ENCODE data around the gene SZRD1.

DNA sequence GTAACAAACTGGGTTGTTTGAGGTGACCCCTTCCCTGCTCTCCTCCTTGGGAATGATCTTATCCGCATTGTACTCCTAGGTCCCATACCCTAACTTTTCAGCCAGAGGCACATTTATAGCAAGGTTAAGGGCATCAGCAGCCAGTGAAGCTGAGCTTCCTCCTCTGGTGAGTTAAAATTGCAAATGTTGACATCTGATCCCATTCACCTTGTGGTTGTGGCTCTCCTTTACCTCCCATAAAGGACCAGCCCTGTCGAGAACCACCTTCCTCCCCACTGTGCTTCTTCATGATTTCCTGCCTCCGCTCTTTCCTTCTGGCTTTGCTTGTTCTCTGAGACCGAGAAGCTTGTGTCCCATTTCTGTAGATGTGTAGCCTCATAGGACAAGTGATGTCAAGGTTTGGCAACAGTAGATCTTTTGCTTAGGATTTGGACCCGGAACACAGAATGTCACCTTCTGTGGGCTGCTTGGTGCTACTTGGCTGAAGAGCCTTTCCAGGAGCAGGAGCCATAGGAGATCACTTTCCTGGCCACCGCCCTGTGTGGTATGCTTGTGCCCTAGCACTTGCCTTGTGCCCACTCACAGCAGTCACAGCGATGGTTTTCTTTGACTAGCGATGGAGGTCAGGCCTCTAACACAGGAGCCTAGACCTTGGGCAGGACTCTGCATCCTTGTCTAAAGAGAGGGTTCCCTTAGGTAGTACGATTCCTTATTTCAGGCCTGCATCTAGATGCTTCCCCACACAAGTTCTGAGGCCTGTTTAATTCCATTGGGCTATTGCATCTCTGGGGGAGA is 18.8 kb downstream of the SZRD1 start:
- TF ChIP-seq TCF12 (IDR thresholded peaks at IDR 0.05; ENCODE audit: low read depth, low read length) (no peak), CHD2 (IDR thresholded peaks at IDR 0.05; ENCODE audit: low read length) (no peak), EZH2 (IDR thresholded peaks at IDR 0.05; ENCODE audit: low read depth, low read length, severe bottlenecking) (no peak), JUN (IDR thresholded peaks at IDR 0.05; ENCODE audit: low read depth, low read length) (no peak), RFX5 (IDR thresholded peaks at IDR 0.05; ENCODE audit: borderline replicate concordance, low read depth, low read length) (no peak), POLR2AphosphoS5 (IDR thresholded peaks at IDR 0.05; ENCODE audit: low read depth, low read length) (no peak), BRCA1 (IDR thresholded peaks at IDR 0.05; ENCODE audit: low read depth, low read length) (no peak), EGR1 (IDR thresholded peaks at IDR 0.05; ENCODE audit: borderline replicate concordance, low read depth, low read length) (no peak), ZNF274 (IDR thresholded peaks at IDR 0.05; ENCODE audit: borderline replicate concordance, extremely low read depth, low read length) (no peak)
- TF ChIP-seq, protein P1, sequence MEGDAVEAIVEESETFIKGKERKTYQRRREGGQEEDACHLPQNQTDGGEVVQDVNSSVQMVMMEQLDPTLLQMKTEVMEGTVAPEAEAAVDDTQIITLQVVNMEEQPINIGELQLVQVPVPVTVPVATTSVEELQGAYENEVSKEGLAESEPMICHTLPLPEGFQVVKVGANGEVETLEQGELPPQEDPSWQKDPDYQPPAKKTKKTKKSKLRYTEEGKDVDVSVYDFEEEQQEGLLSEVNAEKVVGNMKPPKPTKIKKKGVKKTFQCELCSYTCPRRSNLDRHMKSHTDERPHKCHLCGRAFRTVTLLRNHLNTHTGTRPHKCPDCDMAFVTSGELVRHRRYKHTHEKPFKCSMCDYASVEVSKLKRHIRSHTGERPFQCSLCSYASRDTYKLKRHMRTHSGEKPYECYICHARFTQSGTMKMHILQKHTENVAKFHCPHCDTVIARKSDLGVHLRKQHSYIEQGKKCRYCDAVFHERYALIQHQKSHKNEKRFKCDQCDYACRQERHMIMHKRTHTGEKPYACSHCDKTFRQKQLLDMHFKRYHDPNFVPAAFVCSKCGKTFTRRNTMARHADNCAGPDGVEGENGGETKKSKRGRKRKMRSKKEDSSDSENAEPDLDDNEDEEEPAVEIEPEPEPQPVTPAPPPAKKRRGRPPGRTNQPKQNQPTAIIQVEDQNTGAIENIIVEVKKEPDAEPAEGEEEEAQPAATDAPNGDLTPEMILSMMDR (IDR thresholded peaks at IDR 0.05; ENCODE audit: control extremely low read depth in 1 of 3, insufficient read depth in 1 of 3, low read depth in 1 of 3, low read length in 3 of 3) = no peak
- TF ChIP-seq, protein P2, sequence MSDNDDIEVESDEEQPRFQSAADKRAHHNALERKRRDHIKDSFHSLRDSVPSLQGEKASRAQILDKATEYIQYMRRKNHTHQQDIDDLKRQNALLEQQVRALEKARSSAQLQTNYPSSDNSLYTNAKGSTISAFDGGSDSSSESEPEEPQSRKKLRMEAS (IDR thresholded peaks at IDR 0.05) = no peak
- TF ChIP-seq, protein P3, sequence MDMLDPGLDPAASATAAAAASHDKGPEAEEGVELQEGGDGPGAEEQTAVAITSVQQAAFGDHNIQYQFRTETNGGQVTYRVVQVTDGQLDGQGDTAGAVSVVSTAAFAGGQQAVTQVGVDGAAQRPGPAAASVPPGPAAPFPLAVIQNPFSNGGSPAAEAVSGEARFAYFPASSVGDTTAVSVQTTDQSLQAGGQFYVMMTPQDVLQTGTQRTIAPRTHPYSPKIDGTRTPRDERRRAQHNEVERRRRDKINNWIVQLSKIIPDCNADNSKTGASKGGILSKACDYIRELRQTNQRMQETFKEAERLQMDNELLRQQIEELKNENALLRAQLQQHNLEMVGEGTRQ (IDR thresholded peaks at IDR 0.05; ENCODE audit: low read length) = no peak

Measured in H1 (cell line).